Measurements from ENCODE around the gene SF3B1.

- TF ChIP-seq CTCF (conservative IDR thresholded peaks at IDR 0.05; ENCODE audit: low read length) (no peak), EZH2phosphoT487 (IDR thresholded peaks at IDR 0.05; ENCODE audit: borderline replicate concordance) (no peak)
These were observed 75.9 kb downstream of the SF3B1 start for GRCh38 chr2:197358931-197359330.
